Fibroblast of lung (primary cell): Measurements from ENCODE around the gene LIPG. TPM values are rescaled to one million over a fixed set of nuclear protein-coding genes. Genes with fewer than 3 reads are reported as not detected.
A peak's percentile ranks its signal among the peaks of the same experiment; 100 is the strongest.
"Not testable (repeated sequence)": the region's sequence is repeated elsewhere in the genome, so short reads cannot be mapped to it uniquely, and the experiment has no call there.

Source experiments
- DNase-seq, 2 donors: peaks; one replicate each; pipeline versions ENCODE4 v3.0.0 to v3.0.0-alpha.2; 2010; ENCODE audit warnings: low read depth in 2 of 2
- H2AFZ ChIP-seq: 2 replicates; pipeline ENCODE4 v1.5.1; 2012; ENCODE audit warnings: low read length, control low read depth, inconsistent platforms
- H3K27ac ChIP-seq: 2 replicates; pipeline ENCODE4 v1.5.1; 2011; ENCODE audit warnings: low read length, control low read depth; ENCODE audit not compliant: insufficient read depth
- H3K27me3 ChIP-seq: 2 replicates; pipeline ENCODE4 v1.5.1; 2011; ENCODE audit warnings: mild to moderate bottlenecking, low read length; ENCODE audit not compliant: control insufficient read depth, insufficient read depth
- H3K36me3 ChIP-seq: 2 replicates; pipeline ENCODE4 v1.5.1; 2011; ENCODE audit warnings: low read length; ENCODE audit not compliant: control insufficient read depth, insufficient read depth
- H3K4me1 ChIP-seq: 2 replicates; pipeline ENCODE4 v1.5.1; 2011; ENCODE audit warnings: low read length; ENCODE audit not compliant: control insufficient read depth, insufficient read depth; ENCODE audit errors: extremely low read depth
- H3K4me2 ChIP-seq: 2 replicates; pipeline ENCODE4 v1.5.1; 2011; ENCODE audit warnings: low read length, control low read depth; ENCODE audit not compliant: insufficient read depth; ENCODE audit errors: extremely low read depth
- H3K4me3 ChIP-seq, 4 experiments: fragments of 200-600 bp in 1 of 4; sonication (generic) in 1 of 4; replicated peaks in 1 of 4; 2 replicates each; pipeline ENCODE4 v1.5.1; 2011 to 2016; ENCODE audit warnings: low read length in 4 of 4, low read depth in 3 of 4, mild to moderate bottlenecking in 3 of 4, control low read depth in 2 of 4, inconsistent platforms in 1 of 4, mixed read lengths in 1 of 4; ENCODE audit not compliant: insufficient read depth in 1 of 4; ENCODE audit errors: control extremely low read depth in 1 of 4
- H3K79me2 ChIP-seq: 2 replicates; pipeline ENCODE4 v1.5.1; 2012; ENCODE audit warnings: mild to moderate bottlenecking, low read length, inconsistent platforms; ENCODE audit not compliant: control insufficient read depth, insufficient read depth
- H3K9ac ChIP-seq: 2 replicates; pipeline ENCODE4 v1.5.1; 2011; ENCODE audit warnings: mild to moderate bottlenecking, low read length, control low read depth; ENCODE audit not compliant: insufficient read depth
- H3K9me3 ChIP-seq: 2 replicates; pipeline ENCODE4 v1.5.1; 2012; ENCODE audit warnings: low read depth, low read length; ENCODE audit not compliant: control insufficient read depth, insufficient read depth
- H4K20me1 ChIP-seq: 2 replicates; pipeline ENCODE4 v1.5.1; 2011; ENCODE audit warnings: low read length; ENCODE audit not compliant: control insufficient read depth, insufficient read depth; ENCODE audit errors: extremely low read depth
- EZH2 ChIP-seq: IDR thresholded peaks from 2 replicates; pipeline ENCODE4 v1.5.1; 2012; ENCODE audit warnings: low read length, control low read depth, mild to moderate bottlenecking; ENCODE audit errors: missing control alignments
- polyA plus RNA-seq, 2 donors: library from polyadenylated mRNA; depleted of rRNA in 1 of 2; stranded (reverse) in 1 of 2; unstranded in 1 of 2; fragments of >200 nt; gene quantifications; 2 replicates each; pipeline ENCODE4 v1.2.1, GENCODE V29; 2011 to 2012; ENCODE audit warnings: missing spikeins in 1 of 2
- total RNA-seq: library from RNA; depleted of rRNA; stranded (reverse); fragments of >200 nt; gene quantifications from 2 replicates; pipeline ENCODE4 v1.2.1, GENCODE V29; 2014
- TF ChIP-seq, protein P1 (sequence below), 2 donors: IDR thresholded peaks in 1 of 2; conservative IDR thresholded peaks in 1 of 2; 1 replicate in 1 of 2; 2 replicates in 1 of 2; pipeline ENCODE4 v1.5.1; 2011 to 2012; ENCODE audit warnings: low read length in 2 of 2, control low read depth in 1 of 2, inconsistent platforms in 1 of 2, low read depth in 1 of 2, mild to moderate bottlenecking in 1 of 2

LIPG gene
- total and polyA plus RNA-seq, 2 donors (not counting 1 experiment from before 2014, with no cell fraction given): 0.30 to 0.50 TPM

DNA sequence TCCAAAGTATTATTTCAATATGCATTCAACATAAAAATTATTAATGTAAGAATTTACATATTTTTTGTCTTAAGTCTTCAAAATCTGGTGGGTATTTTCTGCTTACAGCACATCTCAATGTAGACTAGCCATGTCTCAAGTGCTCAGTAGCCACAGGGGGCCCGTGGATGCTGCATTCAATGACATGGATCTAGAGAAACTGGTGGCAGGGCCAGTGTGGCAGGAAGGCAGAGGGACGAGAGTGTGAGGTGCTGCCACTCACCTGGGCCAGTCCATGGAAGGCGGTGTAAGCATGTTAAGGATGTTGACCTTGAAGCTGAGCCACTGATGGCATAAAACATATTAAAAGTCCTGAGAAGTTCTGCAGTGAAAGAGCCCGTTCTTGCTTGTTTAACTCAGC is 6.2 kb upstream of the LIPG start:
- Histone ChIP-seq H3K4me3 (no peak overlapping the region), H3K27ac (no peak overlapping the region), H2AFZ (no peak overlapping the region), H4K20me1 (no peaks in the 10 kb centered on the region), H3K4me2 (no peak overlapping the region), H3K27me3 (peaks cover 8% of the 10 kb centered on the region), H3K9me3 (no peaks in the 10 kb centered on the region), H3K9ac (no peak overlapping the region), H3K36me3 (no peaks in the 10 kb centered on the region), H3K4me1 (no peaks in the 10 kb centered on the region), H3K79me2 (no peaks in the 10 kb centered on the region)
- TF ChIP-seq EZH2: no peak
- TF ChIP-seq, protein P1, sequence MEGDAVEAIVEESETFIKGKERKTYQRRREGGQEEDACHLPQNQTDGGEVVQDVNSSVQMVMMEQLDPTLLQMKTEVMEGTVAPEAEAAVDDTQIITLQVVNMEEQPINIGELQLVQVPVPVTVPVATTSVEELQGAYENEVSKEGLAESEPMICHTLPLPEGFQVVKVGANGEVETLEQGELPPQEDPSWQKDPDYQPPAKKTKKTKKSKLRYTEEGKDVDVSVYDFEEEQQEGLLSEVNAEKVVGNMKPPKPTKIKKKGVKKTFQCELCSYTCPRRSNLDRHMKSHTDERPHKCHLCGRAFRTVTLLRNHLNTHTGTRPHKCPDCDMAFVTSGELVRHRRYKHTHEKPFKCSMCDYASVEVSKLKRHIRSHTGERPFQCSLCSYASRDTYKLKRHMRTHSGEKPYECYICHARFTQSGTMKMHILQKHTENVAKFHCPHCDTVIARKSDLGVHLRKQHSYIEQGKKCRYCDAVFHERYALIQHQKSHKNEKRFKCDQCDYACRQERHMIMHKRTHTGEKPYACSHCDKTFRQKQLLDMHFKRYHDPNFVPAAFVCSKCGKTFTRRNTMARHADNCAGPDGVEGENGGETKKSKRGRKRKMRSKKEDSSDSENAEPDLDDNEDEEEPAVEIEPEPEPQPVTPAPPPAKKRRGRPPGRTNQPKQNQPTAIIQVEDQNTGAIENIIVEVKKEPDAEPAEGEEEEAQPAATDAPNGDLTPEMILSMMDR (conservative IDR thresholded peaks at IDR 0.05 in 1 of 2, IDR thresholded peaks at IDR 0.05 in 1 of 2; ENCODE audit: low read depth in 1 of 2, low read length in 2 of 2): no peak
- no peak for DNase-seq

DNA sequence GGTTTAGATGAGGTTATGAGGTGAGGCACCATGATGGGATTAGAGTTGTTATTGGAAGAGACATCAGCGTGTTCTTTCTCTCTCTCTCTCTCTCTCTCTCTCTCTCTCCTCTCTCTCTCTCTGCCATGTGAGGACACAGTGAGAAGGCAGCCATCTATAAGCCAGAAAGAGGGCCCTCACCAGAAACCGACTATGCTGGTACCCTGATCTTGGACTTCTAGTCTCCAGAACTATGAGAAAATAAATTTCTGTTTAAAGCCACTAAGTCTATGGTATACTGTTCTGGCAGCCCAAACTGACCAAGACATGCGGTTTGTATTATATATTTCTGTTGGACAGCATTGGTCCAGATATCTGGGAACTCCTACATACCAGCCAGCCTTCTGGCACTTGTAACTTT is 3.5 kb upstream of the LIPG start:
- Histone ChIP-seq H3K79me2 (no peaks in the 10 kb centered on the region), H3K27me3 (peaks cover 15% of the 10 kb centered on the region)
- no peak for TF ChIP-seq EZH2
- TF ChIP-seq, protein P1 (conservative IDR thresholded peaks at IDR 0.05 in 1 of 2, IDR thresholded peaks at IDR 0.05 in 1 of 2; ENCODE audit: low read depth in 1 of 2, low read length in 2 of 2): no peak

DNA sequence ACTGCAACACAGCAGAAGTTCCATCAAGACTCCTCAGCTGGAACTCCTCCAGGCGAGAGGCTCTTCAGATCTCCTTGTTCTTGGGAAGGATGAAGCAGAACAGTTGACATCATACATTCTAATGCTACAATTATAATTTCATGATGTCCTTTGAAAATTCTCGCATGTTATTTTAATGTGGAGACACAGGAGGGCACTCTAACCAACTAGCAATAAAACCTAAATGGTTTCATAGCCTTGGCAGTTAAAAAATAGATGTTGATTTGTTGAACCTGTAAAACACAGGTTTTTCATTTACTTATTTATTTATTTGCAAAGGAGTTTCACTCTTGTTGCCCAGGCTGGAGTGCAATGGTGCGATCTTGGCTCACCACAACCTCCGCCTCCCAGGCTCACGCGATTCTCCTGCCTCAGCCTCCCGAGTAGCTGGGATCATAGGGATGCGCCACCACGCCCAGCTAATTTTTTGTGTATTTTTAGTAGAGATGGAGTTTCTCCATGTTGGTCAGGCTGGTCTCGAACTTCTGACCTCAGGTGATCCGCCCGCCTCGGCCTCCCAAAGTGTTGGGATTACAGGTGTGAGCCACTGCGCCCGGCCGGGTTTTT is 2.4 kb upstream of the LIPG start:
- H3K4me2 ChIP-seq, H3K79me2 ChIP-seq, H4K20me1 ChIP-seq, H3K9ac ChIP-seq, H3K9me3 ChIP-seq, H3K36me3 ChIP-seq, H3K4me3 ChIP-seq, H2AFZ ChIP-seq, H3K27ac ChIP-seq, H3K4me1 ChIP-seq: not testable (repeated sequence)
- TF ChIP-seq, protein P1 (conservative IDR thresholded peaks at IDR 0.05 in 1 of 2, IDR thresholded peaks at IDR 0.05 in 1 of 2; ENCODE audit: low read depth in 1 of 2, low read length in 2 of 2): peak; percentile 40 to 64
- H3K27me3 ChIP-seq: peaks cover 15% of the 10 kb centered on the region
- DNase-seq: peak; percentile 37 to 72

More for the DNA sequence above, 3.5 kb upstream of the LIPG start:
- H3K27ac ChIP-seq: no peak overlapping the region
- no peaks in the 10 kb centered on the region for H3K36me3 ChIP-seq
- peaks cover 5% of the 10 kb centered on the region for H3K4me1 ChIP-seq
- no peak for DNase-seq
- no peaks in the 10 kb centered on the region for H3K9me3 ChIP-seq
- no peaks in the 10 kb centered on the region for H4K20me1 ChIP-seq
- H3K4me2 ChIP-seq: no peak overlapping the region
- no peak overlapping the region for H2AFZ ChIP-seq
- H3K4me3 ChIP-seq: no peak overlapping the region
- no peak overlapping the region for H3K9ac ChIP-seq
